Neural cell (in vitro differentiated cells): ENCODE measurements around the gene AKAP6. TPM values are rescaled to one million over a fixed set of nuclear protein-coding genes. Genes with fewer than 3 reads are reported as not detected.

Source experiments
- H2AFZ ChIP-seq: fragments of 200-600, 300-800 bp; sonication (generic), shearing (Covaris generic); 2 replicates; pipeline ENCODE4 v1.6.0; 2014; ENCODE audit warnings: low read depth, mild to moderate bottlenecking, antibody characterized with exemption, low read length, moderate library complexity
- H3F3A ChIP-seq: fragments of 200-600 bp; shearing (Covaris generic); 2 replicates; pipeline ENCODE4 v1.6.1; 2016; ENCODE audit warnings: mild to moderate bottlenecking, moderate library complexity, mixed read lengths, antibody characterized with exemption, low read length; ENCODE audit not compliant: insufficient read depth, poor library complexity, severe bottlenecking
- H3K27ac ChIP-seq: fragments of 200-600, 300-800 bp; sonication (generic), shearing (Covaris generic); 2 replicates; pipeline ENCODE4 v1.5.1; 2014; ENCODE audit warnings: mild to moderate bottlenecking, low read length, moderate library complexity
- H3K27me3 ChIP-seq: fragments of 300-800, 200-600 bp; sonication (generic), shearing (Covaris generic); 2 replicates; pipeline ENCODE4 v1.6.0; 2014; ENCODE audit warnings: mild to moderate bottlenecking, low read depth, low read length, moderate library complexity; ENCODE audit not compliant: insufficient read depth
- H3K36me3 ChIP-seq: fragments of 300-800, 200-600 bp; sonication (generic), shearing (Covaris generic); 2 replicates; pipeline ENCODE4 v1.5.1; 2014; ENCODE audit warnings: mild to moderate bottlenecking, antibody characterized with exemption, low read length, moderate library complexity; ENCODE audit not compliant: insufficient read depth
- H3K4me2 ChIP-seq: fragments of 300-800, 200-600 bp; sonication (generic), shearing (Covaris generic); 2 replicates; pipeline ENCODE4 v1.6.0; 2014; ENCODE audit warnings: mild to moderate bottlenecking, low read length
- H3K4me3 ChIP-seq: fragments of 300-800, 200-600 bp; sonication (generic), shearing (Covaris generic); 2 replicates; pipeline ENCODE4 v1.5.1; 2014; ENCODE audit warnings: mild to moderate bottlenecking, low read length, moderate library complexity
- H3K79me2 ChIP-seq: fragments of 200-600 bp; shearing (Covaris generic); replicated peaks from 2 replicates; pipeline ENCODE4 v1.6.0; 2014; ENCODE audit warnings: mild to moderate bottlenecking, low read length, moderate library complexity; ENCODE audit not compliant: insufficient read depth
- H3K9ac ChIP-seq: fragments of 300-800, 200-600 bp; sonication (generic), shearing (Covaris generic); 2 replicates; pipeline ENCODE4 v1.6.1; 2016; ENCODE audit warnings: mild to moderate bottlenecking, low read length, mixed read lengths
- H3K9me2 ChIP-seq: fragments of 200-600 bp; shearing (Covaris generic); 2 replicates; pipeline ENCODE4 v1.6.1; 2016; ENCODE audit warnings: mild to moderate bottlenecking, low read length, mixed read lengths; ENCODE audit not compliant: insufficient read depth
- H3K9me3 ChIP-seq: fragments of 200-600, 300-800 bp; sonication (generic), shearing (Covaris generic); 2 replicates; pipeline ENCODE4 v1.6.1; 2016; ENCODE audit warnings: mild to moderate bottlenecking, mixed run types, low read length, moderate library complexity, mixed read lengths
- H4K20me1 ChIP-seq: fragments of 200-600 bp; shearing (Covaris generic); 2 replicates; pipeline ENCODE4 v1.6.1; 2016; ENCODE audit warnings: mild to moderate bottlenecking, mixed run types; ENCODE audit not compliant: insufficient read depth
- CTCF ChIP-seq: fragments of 450-650 bp; IDR thresholded peaks from 2 replicates; pipeline ENCODE4 v1.5.1; 2014; ENCODE audit warnings: antibody characterized with exemption, mild to moderate bottlenecking, moderate library complexity; ENCODE audit not compliant: poor library complexity, severe bottlenecking
- EP300 ChIP-seq: fragments of 450-650 bp; conservative IDR thresholded peaks from 2 replicates; pipeline ENCODE4 v1.6.1; 2014; ENCODE audit warnings: antibody characterized with exemption, mild to moderate bottlenecking, moderate library complexity; ENCODE audit not compliant: poor library complexity, severe bottlenecking
- EZH2 ChIP-seq: fragments of 200-600, 300-800 bp; shearing (Covaris generic), sonication (generic); IDR thresholded peaks from 2 replicates; pipeline ENCODE4 v1.6.1; 2014; ENCODE audit warnings: antibody characterized with exemption, low read length, borderline replicate concordance, mild to moderate bottlenecking; ENCODE audit not compliant: insufficient read depth, poor library complexity, severe bottlenecking
- MXI1 ChIP-seq: fragments of 450-650 bp; conservative IDR thresholded peaks from 2 replicates; pipeline ENCODE4 v1.6.1; 2014; ENCODE audit warnings: antibody characterized with exemption, mild to moderate bottlenecking; ENCODE audit not compliant: poor library complexity, severe bottlenecking
- POLR2AphosphoS5 ChIP-seq: IDR thresholded peaks from 2 replicates; pipeline ENCODE4 v1.6.1; 2012
- RAD21 ChIP-seq: fragments of 450-650 bp; conservative IDR thresholded peaks from 2 replicates; pipeline ENCODE4 v1.6.1; 2014; ENCODE audit warnings: antibody characterized with exemption, mild to moderate bottlenecking, moderate library complexity
- REST ChIP-seq: IDR thresholded peaks from 2 replicates; pipeline ENCODE4 v1.6.1; 2012; ENCODE audit warnings: borderline replicate concordance
- SMC3 ChIP-seq: fragments of 450-650 bp; conservative IDR thresholded peaks from 2 replicates; pipeline ENCODE4 v1.6.1; 2014; ENCODE audit warnings: antibody characterized with exemption, mild to moderate bottlenecking, moderate library complexity; ENCODE audit not compliant: poor library complexity
- TAF1 ChIP-seq: IDR thresholded peaks from 2 replicates; pipeline ENCODE4 v1.6.1; 2012; ENCODE audit warnings: low read depth
- polyA plus RNA-seq: library from polyadenylated mRNA; depleted of rRNA; stranded (reverse); fragments of >200 nt; gene quantifications from 2 replicates; pipeline ENCODE4 v1.2.3, GENCODE V29; 2014

The AKAP6 gene
- polyA plus RNA-seq, 1 donor from 2014 or later: 15.8 TPM

GRCh38 chr14:32701475-32701874 is 372.4 kb downstream of the AKAP6 start:
- H3F3A ChIP-seq: peaks cover 3% of the 10 kb centered on the region

GRCh38 chr14:32702088-32702487 is 373.0 kb downstream of the AKAP6 start:
- H3K4me2 ChIP-seq: no peak overlapping the region
- H3K27ac ChIP-seq: no peak overlapping the region
- no peaks in the 10 kb centered on the region for H3K79me2 ChIP-seq
- no peak overlapping the region for H3K4me3 ChIP-seq
- no peak for TF ChIP-seq MXI1
- TF ChIP-seq EP300: no peak
- no peak for TF ChIP-seq EZH2
- TF ChIP-seq RAD21: no peak
- no peak for TF ChIP-seq REST
- TF ChIP-seq CTCF: no peak
- no peak for TF ChIP-seq TAF1
- TF ChIP-seq POLR2AphosphoS5: no peak
- TF ChIP-seq SMC3: no peak
- H3K36me3 ChIP-seq: peaks cover 10% of the 10 kb centered on the region
- H4K20me1 ChIP-seq: no peaks in the 10 kb centered on the region
- H3K27me3 ChIP-seq: no peaks in the 10 kb centered on the region
- H3K9me2 ChIP-seq: no peaks in the 10 kb centered on the region
- H3K9me3 ChIP-seq: no peaks in the 10 kb centered on the region
- peaks cover 3% of the 10 kb centered on the region for H3F3A ChIP-seq
- no peak overlapping the region for H3K9ac ChIP-seq
- no peak overlapping the region for H2AFZ ChIP-seq

More at GRCh38 chr14:32701475-32701874, 372.4 kb downstream of the AKAP6 start:
- Histone ChIP-seq H3K27me3 (no peaks in the 10 kb centered on the region), H3K27ac (no peak overlapping the region), H3K9me3 (no peaks in the 10 kb centered on the region), H3K9me2 (no peaks in the 10 kb centered on the region), H3K79me2 (no peaks in the 10 kb centered on the region), H3K9ac (no peak overlapping the region), H4K20me1 (no peaks in the 10 kb centered on the region), H3K36me3 (peaks cover 10% of the 10 kb centered on the region), H2AFZ (no peak overlapping the region), H3K4me2 (no peak overlapping the region), H3K4me3 (no peak overlapping the region)
- TF ChIP-seq REST: no peak
